Measurements from ENCODE around the gene P2RY6. TPM values are rescaled to one million over a fixed set of nuclear protein-coding genes. Genes with fewer than 3 reads are reported as not detected.
A peak's percentile ranks its signal among the peaks of the same experiment; 100 is the strongest.

The P2RY6 gene
- total RNA-seq, 2 experiments from 2014 or later: not detected

DNA sequence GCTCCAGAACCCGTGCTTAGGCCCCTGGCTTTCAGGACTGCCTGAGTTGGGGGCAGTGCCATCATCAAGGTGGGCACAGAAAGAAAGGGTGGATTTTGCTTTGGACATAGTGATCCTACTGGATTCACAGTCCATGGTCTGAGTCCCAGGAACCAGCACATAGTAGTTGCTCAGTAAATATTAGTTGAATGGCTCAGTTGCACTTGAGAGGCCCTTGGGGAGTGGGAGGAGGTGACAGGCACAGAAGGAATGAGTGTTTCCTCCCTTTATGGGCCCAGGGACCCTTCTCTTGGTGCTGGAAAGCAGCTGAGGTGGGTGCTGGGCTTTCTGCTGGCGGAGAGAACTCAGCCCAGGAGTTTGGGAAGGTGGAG, 52.5 kb downstream of the P2RY6 start:
- no peak for DNase-seq
- no peak for ATAC-seq
- peaks cover 12% of the 10 kb centered on the region for H3K4me1 Mint-ChIP-seq (ENCODE audit: low read depth)
- H3K36me3 Mint-ChIP-seq (ENCODE audit: low read depth): no peaks in the 10 kb centered on the region
- H3K4me3 Mint-ChIP-seq: no peak overlapping the region
- no peak overlapping the region for H3K27ac Mint-ChIP-seq
- CTCF ChIA-PET: interaction anchor here (1.7 kb wide), 1 partner anchor 11 kb away, joined by 6 read pairs; no protein-coding TSS in a partner anchor
- H3K27me3 Mint-ChIP-seq: no peaks in the 10 kb centered on the region
- H3K9me3 Mint-ChIP-seq: no peaks in the 10 kb centered on the region
- POLR2A ChIA-PET: no interaction called here
- intact Hi-C loops (cut with micrococcal nuclease): no loop called here
- TF ChIP-seq, protein P1, sequence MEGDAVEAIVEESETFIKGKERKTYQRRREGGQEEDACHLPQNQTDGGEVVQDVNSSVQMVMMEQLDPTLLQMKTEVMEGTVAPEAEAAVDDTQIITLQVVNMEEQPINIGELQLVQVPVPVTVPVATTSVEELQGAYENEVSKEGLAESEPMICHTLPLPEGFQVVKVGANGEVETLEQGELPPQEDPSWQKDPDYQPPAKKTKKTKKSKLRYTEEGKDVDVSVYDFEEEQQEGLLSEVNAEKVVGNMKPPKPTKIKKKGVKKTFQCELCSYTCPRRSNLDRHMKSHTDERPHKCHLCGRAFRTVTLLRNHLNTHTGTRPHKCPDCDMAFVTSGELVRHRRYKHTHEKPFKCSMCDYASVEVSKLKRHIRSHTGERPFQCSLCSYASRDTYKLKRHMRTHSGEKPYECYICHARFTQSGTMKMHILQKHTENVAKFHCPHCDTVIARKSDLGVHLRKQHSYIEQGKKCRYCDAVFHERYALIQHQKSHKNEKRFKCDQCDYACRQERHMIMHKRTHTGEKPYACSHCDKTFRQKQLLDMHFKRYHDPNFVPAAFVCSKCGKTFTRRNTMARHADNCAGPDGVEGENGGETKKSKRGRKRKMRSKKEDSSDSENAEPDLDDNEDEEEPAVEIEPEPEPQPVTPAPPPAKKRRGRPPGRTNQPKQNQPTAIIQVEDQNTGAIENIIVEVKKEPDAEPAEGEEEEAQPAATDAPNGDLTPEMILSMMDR (IDR thresholded peaks at IDR 0.05): no peak

DNA sequence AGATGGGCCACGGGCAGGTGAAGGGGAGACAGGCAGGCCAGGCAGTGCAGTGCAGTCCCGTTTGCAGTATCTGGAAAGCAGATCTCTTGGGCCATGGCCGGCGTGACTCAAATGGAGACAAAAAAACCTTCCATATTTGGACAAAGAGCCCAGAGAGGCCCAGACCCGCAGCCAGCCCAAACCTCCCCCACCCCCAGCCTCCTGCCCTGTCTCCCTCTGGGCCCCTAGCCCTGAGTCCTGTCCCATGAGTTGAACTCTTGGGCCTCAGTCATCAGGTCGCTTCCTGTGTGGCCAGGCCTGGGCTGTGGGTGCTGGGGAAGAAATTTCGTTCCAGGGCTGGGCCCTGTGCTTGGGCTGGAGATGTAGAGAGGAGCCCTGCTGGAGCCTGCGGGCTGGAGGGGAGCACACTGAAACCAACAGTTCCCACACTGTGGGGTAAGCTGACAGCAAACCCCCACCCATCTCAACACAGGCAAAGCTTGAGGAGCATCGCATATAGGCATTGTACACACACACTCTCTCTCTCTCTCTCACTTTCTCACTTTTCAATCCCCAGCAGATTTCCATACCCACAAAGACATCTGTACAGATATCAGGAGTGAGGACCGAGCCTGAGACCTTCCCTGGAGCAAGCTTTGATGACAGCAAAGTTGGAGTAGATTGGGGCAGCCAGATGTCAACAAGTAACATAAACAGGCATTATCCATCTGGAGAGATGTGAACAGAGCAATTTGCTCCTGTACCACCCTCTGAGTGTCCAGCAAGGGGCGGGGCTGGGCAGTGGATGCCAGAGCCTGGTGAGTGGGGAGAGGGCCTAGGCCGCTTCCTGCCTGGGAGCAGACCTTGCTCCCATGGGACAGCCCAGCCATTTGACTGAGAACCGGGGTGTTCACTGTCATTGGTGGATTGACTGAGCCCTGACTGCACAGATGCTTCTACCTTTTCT, 53.2 kb downstream of the P2RY6 start:
- Mint-ChIP-seq H3K9me3 (no peaks in the 10 kb centered on the region), H3K27ac (no peak overlapping the region), H3K27me3 (no peaks in the 10 kb centered on the region), H3K4me1 (ENCODE audit: low read depth) (peaks cover 12% of the 10 kb centered on the region), H3K4me3 (no peak overlapping the region), H3K36me3 (ENCODE audit: low read depth) (no peaks in the 10 kb centered on the region)
- ChIA-PET POLR2A (no interaction called here), CTCF (interaction anchor here (1.7 to 3.3 kb wide), 2 partner anchors 10 to 17 kb away, joined by 6 to 24 read pairs; partner anchors contain the start of gene ARHGEF17)
- ATAC-seq (no peak), DNase-seq (no peak)
- intact Hi-C loops (cut with micrococcal nuclease): no loop called here
- TF ChIP-seq, protein P1 (IDR thresholded peaks at IDR 0.05): no peak

DNA sequence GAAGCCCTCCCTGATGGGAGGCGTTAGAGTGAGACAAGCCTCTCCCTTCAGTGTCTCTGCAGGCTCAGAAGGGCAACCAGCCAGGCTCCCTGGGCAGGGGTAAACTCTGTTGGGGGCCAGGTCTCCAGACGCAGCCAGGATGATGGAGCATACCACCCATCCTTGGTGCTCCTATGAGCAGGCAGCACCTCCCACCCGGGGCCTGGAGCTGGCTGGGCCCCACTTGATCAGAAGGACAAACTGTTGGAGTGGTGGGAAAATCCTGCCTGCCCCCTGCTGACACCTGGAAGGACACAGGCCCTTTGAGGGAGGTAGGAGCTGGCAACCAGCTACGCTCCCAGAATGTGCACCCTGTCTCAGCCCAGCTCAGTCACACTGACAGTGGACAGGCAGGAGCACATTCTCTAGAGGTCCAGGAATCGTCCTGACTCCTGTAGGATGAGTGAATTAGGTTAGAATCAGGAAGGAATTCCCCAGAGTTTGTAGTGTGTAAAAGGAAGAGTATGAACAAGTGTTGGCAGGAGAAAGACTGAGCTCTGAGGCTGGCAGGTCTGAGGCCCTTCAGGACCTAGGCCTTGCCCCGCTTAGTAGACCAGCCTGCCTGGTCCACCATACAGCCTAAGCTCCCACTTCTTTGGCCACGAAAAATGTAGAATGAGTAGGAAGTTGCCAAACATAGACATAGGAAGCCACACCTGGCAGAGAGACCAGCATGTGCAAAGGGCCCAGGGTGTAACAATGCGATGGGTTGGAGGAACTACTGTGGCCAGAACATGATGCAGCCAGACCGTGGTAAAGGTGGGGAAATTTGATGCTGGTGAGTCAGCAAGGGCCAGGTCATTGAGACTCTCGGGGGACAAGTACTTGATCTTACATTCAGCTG, 55.0 kb downstream of the P2RY6 start:
- no peaks in the 10 kb centered on the region for H3K36me3 Mint-ChIP-seq (ENCODE audit: low read depth)
- peak; percentile 79 for ATAC-seq
- peak; percentile 50 for DNase-seq
- TF ChIP-seq, protein P1 (IDR thresholded peaks at IDR 0.05): no peak
- H3K4me1 Mint-ChIP-seq (ENCODE audit: low read depth): peaks cover 8% of the 10 kb centered on the region
- no peaks in the 10 kb centered on the region for H3K27me3 Mint-ChIP-seq
- ChIA-PET POLR2A (interaction anchor here (0.6 kb wide), 1 partner anchor 939 kb away, joined by 3 read pairs; no protein-coding TSS in a partner anchor), CTCF (interaction anchor here (0.9 to 3.3 kb wide), 5 partner anchors 9 to 299 kb away, joined by 4 to 24 read pairs (median 7); partner anchors contain the start of gene ARHGEF17)
- no peaks in the 10 kb centered on the region for H3K9me3 Mint-ChIP-seq
- intact Hi-C loops (cut with micrococcal nuclease): no loop called here
- no peak overlapping the region for H3K4me3 Mint-ChIP-seq
- H3K27ac Mint-ChIP-seq: no peak overlapping the region

DNA sequence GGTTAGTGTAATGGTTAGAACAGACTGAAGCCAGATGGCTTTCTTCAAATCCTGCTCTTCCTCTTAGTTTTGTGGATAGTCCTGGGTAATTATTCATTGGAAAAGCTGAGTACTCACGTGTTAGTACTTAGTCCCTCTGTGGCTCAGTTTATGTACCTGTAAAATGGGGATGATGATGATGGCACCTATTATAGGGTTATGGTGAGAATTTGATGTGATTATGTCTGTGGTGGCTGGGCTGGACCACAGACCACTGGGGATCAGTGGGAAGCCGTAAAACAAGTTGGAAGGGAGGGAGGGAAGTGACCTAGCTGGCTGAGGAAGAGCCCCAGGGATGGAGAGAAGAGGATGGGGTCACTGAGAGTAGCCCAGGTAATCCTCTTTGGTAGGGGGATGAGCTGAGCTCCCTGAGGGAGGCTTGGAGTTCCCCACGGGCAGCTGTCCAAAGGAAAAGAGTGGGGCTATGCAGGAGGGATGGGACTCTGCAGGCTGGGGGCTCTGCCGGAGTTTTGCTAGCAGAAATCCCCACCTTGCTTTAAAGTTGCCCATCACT, 55.8 kb downstream of the P2RY6 start:
- Mint-ChIP-seq H3K4me1 (ENCODE audit: low read depth) (peaks cover 8% of the 10 kb centered on the region), H3K27ac (no peak overlapping the region), H3K9me3 (no peaks in the 10 kb centered on the region), H3K36me3 (ENCODE audit: low read depth) (no peaks in the 10 kb centered on the region), H3K4me3 (no peak overlapping the region), H3K27me3 (no peaks in the 10 kb centered on the region)
- no peak for DNase-seq
- TF ChIP-seq, protein P1 (IDR thresholded peaks at IDR 0.05): no peak
- ChIA-PET CTCF (interaction anchor here (0.9 to 3.3 kb wide), 6 partner anchors 8 to 298 kb away, joined by 3 to 24 read pairs (median 6); partner anchors contain the start of gene ARHGEF17), POLR2A (no interaction called here)
- no peak for ATAC-seq
- intact Hi-C loops (cut with micrococcal nuclease): no loop called here
